ENCODE measurements around the gene ACP7.
"Not testable (repeated sequence)": the region's sequence is repeated elsewhere in the genome, so short reads cannot be mapped to it uniquely, and the experiment has no call there.

ACP7 gene

GRCh38 chr19:39083983-39084731, at the start of gene ACP7:
Gene ACP7, plus strand, starts transcription at chr19:39084368. Its CDS starts 902 bp downstream, at chr19:39085270.
- DNase-seq: peak; percentile 18

DNA sequence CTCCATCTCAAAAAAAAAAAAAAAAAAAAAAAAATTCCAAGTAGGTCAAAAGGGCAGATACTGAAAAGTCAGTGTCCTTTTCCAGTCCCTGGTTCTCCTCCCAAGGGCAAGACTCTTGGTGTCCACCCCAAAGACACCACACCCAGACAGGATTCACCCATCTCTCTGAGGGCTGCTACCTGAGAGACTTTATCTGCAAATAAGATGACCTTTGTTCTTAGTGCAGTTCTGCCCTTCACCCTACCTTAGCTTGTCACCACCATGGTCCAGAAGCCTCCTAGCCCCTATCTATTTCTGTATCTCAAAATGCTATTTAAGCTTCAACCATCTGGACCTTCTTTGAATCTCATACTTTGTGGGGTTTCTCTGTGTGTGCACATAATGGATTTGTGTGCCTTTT, 47.6 kb upstream of the ACP7 start:
- DNase-seq: no peak

DNA sequence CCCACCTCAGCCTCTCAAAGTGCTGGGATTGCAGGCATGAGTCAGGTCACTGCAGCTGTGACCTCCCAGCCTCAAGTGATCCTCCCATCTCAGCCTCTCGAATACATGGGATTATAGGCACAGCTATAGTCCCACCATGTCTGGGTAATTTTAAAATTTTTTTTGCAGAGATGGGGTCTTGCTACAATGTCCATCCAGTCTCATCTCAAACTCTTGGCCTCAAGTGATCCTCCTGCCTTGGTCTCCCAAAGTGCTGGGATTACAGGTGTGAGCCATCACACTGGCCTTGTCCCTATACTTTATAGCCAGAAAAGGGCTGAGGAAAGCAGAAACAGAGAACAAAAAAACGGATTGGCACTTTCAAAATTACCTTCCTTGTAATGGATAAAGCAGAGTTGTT, 47.0 kb upstream of the ACP7 start:
- DNase-seq: no peak

DNA sequence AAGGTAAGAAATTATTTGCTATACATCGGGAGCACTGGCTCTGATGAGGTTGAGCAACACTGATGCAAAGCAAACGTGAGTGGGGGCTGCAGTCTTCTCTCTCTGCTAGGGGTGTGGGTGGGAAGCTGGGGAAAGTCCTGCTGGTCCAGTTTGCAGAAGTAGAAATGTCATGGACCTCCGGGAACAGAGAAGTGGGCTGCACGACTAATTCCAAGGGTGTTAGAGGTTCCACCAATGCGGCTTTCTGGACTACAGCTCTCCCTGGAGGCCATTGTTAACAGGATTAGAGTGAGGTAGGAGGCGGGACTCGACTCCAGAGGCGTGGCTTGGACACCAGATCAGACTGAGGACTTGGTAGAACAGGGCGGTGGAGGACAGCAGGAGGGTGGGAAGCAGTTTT, 46.1 kb upstream of the ACP7 start:
- peak; percentile 49 for DNase-seq

DNA sequence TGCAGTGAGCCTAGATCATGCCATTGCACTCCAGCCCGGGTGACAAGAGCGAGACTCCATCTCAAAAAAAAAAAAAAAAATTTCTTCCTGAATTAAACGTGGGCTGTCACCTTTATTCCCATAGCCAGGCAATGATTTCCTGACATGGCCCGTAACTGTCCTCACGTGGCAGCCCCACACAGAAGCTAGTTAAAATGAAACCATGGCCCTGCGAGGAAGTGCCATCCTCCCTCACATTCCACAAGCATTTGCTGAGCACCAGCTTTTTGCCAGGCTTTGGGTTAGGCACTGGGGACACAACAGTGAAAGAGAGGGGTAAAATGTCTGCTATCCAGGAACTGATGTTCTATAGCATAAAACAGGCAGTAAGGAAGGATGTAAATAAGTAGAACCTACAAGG, 38.7 kb upstream of the ACP7 start:
- DNase-seq: no peak

DNA sequence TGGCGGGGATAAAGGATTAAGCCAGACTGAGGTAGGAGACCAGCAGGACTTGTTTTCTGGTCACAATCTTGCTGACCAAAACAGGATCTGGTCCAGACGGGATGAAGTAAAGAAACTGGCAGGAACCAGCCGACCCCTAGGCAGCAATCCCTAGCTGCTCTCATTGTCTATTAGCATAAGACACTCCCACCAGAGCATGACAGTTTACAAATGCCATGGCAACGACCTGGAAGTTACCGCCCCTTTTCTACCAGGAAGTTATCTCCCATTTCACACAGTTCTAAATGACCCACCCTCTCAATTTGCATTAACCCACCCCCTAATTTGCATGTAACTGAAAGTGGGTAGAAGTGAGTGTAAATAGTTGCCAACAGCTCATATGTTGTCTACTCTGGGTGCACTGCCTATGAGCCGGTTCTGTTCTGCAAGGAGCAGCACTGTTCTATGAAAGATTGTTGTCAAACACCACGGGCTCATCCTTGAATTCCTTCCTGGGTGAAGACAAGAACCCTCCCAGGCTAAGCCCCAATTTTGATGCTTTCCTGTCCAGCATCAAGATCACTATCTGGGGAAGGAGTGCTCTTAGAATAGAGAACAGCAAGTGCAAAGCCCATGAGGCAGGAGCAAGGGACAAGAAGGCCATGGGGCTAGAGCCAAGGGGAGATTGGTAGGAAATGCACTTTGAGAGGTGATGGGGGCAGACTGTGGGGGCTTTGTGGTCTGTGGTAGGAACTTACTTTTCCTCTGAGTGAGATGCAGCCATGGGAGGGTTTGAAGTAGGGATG, 37.9 kb upstream of the ACP7 start:
- peak; percentile 12 for DNase-seq

GRCh38 chr19:39047073-39047472, 37.1 kb upstream of the ACP7 start:
- DNase-seq: no peak

GRCh38 chr19:39052243-39052746, 31.9 kb upstream of the ACP7 start:
- DNase-seq: peak; percentile 54

DNA sequence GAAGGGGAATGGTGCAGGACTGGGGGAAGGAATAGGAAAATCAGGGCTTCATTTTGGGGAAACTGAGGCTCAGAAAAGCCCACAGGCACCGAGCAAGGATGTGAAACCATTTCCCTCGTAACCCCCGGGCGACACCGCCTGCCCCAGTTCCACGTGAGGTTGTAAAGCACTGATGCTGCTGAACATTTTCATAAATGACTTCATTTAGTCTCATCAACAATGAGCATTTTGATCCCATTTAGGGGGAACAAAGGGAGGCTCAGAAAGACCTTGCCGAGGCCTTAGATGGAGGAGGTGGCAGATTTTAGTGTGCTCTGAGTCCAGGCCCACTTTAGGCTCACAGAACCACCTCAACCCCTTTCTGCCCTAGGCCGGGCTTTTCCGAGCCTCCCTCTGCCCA, 31.3 kb upstream of the ACP7 start:
- DNase-seq: no peak

DNA sequence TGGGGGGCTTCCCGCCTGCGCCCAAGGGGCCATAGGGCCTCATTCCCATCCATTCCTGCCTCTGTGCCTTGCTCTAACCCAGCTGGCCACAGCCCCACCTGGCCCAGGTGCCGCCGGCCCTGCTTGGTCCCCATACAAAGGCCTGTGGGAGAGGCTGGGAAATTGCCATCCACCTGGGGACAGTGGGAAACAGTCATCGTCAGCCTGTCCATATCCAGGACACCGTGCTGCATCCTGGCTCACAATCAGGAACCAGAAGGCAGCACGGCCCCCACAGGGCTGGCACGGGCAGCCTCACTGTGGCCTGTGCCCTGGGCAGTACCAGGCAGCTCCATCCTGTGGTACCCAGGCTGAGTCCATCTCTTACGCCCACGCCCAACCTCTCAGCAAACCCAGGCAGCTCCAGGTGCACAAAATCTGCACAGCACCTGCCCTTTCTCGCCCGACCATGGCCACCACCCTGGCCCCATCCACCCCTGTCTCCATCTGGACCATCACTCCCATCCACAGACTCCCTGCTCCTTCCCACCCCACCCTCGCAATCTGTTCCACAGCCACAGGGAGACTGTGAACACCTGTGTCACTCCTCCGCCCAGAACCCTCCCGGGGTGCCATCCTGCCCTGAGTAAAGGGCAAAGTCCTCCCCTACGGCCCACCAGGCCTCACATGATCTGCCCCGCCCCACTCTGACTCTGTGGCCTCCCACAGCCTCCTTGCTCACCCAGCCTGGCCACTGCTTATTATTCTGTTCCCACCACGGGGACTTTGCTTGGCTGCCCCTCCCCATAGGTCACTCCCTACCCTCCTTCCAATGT, 30.7 kb upstream of the ACP7 start:
- DNase-seq: no peak

- no peak for DNase-seq
Measured at GRCh38 chr19:39054091-39054470, 30.1 kb upstream of the ACP7 start.

GRCh38 chr19:39057615-39058014, 26.6 kb upstream of the ACP7 start:
- DNase-seq: no peak

- DNase-seq: no peak
Measured at GRCh38 chr19:39059302-39059701, 24.9 kb upstream of the ACP7 start.

- no peak for DNase-seq
Measured at GRCh38 chr19:39060171-39060570, 24.0 kb upstream of the ACP7 start.

GRCh38 chr19:39064405-39064804, 19.8 kb upstream of the ACP7 start:
- no peak for DNase-seq

GRCh38 chr19:39065928-39066327, 18.2 kb upstream of the ACP7 start:
- no peak for DNase-seq

DNA sequence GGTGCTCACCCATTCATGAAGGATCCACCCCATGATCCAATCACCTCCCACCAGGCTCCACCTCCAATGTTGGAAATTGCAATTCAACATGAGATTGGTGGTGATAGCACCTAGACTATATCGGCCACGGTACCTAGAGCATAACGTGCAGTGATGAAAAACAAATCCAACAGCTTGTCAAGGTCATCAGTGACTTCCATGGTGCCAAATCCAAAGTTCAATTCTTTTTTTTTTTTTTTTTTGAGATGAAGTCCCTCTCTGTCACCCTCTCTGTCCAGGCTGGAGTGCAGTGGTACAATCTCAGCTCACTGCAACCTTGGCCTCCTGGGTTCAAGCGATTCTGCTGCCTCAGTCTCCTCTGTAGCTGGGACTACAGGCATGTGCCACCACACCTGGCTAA, 17.1 kb upstream of the ACP7 start:
- no peak for DNase-seq

DNA sequence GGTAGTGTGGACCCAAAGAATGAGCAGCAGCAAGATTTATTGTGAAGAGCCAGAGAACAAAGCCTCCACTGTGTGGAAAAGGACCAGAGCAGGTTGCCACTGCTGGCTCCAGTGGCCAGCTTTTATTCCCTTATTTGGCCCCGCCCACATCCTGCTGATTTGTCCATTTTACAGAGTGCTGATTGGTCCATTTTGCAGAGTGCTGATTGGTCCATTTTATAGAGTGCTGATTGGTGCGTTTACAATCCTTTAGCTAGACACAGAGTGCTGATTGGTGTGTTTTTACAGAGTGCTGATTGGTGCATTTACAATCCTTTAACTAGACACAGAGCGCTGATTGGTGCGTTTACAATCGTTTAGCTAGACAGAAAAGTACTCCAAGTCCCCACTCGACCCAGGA, 15.9 kb upstream of the ACP7 start:
- not testable (repeated sequence) for DNase-seq

DNA sequence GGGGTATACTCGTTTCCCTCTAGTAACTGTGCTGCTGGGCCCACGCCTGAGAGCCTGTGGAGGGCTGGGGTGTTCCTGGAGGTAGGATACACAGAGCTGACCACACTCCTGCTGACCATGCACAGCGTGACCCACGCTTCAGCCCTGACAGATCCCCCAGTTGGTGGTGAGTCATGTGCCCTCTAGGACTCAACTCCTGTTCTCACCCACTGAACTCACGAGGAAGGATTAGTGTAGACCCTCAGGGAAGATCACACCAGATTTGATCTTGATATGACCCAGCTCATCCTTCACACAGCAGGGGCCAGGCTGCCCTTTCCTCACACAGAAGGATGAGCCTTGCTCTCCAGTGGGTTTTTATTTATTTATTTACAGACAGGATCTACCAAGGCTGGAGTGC, 13.3 kb upstream of the ACP7 start:
- peak; percentile 84 for DNase-seq

DNA sequence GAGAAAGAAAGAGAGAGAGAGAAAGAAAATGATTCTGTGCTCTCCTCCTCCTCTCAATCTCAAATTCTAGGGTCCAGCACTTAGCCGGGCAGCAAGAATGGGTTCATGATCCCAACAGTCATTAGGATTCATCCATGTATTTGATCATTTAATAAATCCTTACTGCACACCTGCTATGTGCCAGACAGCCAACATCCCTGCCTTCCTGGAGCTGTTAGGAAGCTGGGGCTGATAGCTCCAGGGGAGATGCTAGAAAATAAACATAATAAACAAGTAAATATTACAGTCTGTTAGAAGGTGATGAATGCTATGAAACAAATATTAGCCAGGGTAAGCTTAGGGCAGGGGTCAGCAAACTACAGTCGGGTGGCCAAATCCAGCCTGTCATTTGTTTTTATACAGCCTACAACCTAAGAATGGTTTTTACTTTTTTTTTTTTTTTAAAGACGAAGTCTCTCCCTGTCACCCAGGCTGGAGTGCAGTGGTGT, 9.9 kb upstream of the ACP7 start:
- no peak for DNase-seq

DNA sequence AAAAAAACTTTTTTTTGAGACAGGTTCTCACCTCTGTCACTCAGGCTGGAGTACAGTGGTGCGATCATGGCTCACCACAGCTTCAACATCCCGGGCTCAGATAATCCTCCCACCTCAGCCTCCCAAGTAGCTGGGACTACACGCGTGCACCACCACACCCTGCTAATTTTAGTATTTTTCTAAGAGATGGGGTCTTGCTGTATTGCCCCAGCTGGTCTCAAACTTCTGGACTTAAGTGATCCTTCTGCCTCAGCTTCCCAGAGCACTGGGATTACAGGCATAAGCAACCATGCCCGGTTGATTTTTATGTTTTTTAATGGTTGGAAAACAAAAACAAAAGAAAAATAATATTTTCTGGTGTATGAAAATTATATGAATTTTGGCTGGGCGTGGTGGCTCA, 9.2 kb upstream of the ACP7 start:
- DNase-seq: no peak

- no peak for DNase-seq
Measured at GRCh38 chr19:39077323-39077722, 6.8 kb upstream of the ACP7 start.

All from EL (cell line).